Measurements from ENCODE around the gene NEGR1.
A peak's percentile ranks its signal among the peaks of the same experiment; 100 is the strongest.

The NEGR1 gene

DNA sequence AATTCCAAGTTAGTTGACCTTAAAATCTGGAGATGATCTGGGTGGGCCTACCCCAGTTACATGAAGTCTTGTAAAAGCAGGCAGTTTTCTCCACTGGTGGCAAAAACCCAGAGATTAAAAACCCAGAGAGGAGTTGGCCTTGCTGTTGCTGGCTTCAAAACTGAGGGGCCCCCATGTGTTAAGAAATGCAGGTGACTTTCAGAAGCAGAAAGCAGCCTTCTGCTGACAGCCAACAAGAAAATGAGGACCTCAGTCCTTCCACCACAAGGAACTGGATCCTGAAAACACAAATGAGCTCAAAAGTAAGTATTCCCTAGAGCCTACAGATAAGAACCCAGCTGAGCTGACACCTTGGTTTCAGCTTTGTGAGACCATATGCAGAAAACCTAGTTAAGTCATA, 857.8 kb downstream of the NEGR1 start:
- DNase-seq = no peak

DNA sequence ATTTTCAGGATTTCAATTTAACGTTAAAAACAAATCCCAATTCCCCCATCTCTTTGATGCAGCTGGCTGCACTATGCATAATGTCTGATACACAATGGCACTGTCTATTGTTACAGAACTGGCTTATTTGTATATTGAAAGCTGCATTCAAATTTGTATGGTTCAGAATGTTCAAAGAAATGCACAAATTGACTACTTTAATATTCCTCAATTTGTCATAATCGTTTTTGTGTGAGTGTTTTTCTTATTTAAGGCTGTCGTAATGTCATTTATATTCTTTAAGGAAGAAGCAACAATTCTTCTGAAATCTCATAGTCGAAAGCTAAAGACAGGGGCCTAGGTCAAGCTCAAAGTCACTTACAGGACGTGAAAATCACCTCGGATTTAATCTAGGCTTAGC, 860.1 kb downstream of the NEGR1 start:
- DNase-seq = no peak

DNA sequence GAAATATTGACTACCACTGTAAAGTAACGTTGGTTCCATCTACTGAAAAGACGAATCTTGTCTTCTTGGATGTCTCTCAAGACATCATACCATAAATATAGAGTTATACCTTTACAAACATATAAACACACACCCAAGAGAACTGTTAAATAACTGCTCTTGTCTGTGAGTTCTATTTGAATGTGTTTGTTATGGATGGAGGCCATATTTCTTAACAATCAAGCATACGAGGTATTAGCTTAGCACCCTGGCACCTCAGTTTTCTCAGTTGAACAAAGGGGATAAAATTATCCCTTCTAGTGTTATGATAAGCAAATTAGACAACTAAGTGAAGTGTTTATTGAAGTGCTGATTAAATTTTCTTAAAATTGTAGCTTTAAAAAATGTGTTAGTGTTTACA, 864.9 kb downstream of the NEGR1 start:
- DNase-seq = no peak

DNA sequence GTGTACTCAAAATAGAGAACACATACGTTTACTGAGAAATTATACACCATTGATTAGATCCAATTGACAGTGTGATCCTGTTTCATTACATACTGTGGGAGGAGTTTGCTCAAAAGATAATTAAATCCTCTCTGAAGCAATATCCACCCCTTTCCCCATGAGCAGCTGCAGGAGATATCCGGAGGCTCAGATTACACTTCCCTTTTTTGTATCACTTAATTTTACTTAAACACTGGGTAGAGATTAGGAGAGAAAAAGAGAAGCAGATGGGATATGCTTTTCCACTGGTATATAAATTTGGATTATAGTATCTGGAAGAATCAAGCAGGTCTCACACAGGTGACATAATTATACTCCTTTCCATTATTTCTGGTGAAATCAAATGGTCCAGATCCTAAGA, 868.2 kb downstream of the NEGR1 start:
- no peak for DNase-seq

DNA sequence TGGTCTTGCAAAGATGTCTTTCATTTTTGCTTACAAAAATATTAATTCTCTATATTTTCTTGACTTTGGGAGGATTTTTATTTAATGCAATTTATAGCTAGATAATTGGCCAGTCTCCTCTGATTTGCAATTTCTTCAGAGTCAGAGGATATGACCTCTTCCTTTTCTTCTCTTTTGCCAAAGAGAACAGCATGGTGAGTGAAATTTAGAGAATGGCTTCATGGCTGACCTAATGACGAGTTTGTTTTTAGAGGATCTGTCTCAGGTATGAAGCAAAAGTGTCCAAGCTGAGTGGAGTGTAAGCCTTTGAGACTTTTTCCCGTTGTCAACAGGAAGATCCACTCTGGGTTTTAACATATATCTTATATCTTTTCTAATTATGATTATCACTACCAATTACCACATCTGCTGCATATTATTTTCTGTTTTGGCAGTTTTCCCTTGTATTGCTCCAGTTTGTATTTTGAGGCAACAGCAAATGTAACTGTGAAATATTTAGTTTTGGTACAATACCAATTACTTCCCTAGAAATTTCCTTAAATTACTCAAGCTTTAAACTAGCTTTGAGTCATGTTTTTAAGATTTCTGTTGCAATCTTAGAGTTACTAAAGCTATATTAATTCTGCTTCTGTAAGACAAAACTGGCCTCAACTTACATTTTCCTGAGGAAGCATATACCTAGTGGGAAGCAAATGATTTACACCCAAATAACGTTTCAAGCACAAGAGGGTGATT, 868.7 kb downstream of the NEGR1 start:
- no peak for DNase-seq

DNA sequence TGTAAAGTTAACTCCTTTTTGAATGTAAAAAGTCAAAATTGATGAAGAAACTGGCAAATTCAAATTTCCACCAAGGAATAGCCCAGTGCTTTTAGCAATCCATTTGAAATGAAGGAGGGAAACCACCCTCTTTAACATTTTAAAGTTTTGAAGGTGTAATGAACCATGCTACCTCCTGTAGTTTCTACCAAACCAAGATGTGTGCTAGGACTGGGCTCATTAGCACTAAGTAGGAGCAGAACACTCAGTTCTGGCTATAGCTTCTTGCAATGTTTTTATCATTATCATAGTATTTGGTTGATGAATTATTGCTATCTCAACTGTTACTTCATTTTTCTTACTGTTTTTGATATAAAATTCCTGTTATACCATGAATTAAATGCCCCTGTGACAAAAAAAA, 882.3 kb downstream of the NEGR1 start:
- peak; percentile 21 for DNase-seq

DNA sequence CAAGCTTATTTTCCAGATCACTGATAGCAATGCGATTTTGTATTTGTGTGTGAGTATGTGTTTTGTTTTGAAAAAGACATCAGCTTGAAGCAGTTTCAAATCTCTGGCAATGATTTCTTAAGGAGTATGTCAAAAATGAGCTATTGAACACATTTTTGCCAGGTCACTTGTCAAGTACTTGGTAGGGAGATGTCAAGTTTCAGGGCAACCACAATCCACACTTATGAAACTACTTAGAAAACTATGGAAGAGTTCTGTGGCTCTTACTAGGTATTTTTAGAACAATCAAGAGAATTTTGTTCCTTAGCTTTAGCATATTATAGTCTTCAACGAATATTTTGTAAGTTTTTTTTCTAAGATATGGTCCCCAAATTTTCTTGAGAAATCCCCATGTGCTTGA, 882.7 kb downstream of the NEGR1 start:
- no peak for DNase-seq

DNA sequence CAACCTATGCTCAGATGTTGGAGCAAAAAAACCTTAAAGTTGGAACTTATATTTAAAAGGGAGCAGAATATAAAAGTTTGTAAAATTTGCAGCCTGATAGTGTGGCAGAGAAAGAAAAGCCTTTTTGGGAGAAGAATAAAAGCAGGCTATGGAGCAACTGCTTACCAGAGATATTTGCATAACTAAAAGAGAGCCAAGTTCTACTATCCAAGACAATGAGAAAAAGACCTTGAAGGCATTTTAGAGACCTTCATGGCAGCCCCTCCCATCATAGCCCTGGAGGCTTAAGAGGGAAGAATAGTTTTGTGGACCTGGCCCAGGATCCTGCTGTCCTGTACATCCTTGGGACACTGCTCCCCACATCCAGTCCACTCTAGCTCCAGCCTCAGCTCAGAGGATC, 889.0 kb downstream of the NEGR1 start:
- DNase-seq = no peak

DNA sequence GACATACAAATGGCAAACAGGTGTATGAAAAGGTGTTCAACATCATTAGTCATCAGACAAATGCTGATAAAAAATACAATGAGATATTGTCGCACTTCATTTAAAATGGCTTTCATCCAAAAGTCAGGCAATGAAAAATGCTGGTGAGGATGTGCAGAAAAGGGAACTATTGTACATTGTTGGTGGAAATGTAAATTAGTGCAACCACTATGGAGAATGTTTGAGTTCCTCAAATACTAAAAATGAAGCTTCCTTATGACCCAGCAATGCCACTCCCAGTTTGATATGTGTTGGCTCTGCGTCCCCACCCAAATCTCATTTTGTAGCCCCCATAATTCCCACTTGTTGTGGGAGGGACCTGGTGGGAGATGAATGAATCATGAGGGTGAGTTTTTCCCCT, 891.8 kb downstream of the NEGR1 start:
- no peak for DNase-seq

DNA sequence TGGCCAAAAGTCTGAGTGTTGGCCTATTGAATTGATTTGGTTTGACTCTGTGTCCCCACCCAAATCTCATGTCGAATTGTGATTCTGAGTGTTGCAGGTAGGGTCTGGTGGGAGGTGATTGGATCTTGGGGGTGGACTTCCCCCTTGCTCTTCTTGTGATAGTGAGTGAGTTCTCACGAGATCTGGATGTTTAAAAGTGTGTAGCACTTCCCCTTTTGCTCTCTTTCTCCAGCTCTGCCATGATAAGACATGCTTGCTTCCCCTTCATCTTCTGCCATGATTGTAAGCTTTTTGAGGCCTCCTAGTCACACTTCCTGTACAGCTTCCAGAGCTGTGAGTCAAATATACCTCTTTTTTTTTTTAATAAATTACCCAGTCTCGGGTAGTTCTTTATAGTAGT, 904.5 kb downstream of the NEGR1 start:
- DNase-seq = no peak

DNA sequence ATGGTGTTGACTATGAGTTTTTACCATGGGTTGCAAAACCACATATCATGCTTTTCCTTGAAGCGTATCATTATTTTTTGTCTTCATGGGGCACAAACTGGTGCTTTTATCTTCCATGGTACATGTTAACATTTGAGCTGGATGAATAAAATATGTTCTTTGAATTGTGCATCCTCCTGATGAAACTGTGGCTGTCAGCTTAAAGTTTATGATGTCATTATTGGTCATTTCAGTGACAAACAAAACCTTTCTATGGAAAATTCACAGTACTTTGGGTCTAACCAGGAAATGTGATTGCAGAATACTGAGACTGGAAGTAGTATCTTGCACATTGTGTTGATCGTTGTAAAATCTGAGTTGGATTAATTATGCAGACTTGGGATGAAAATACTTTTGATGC, 909.8 kb downstream of the NEGR1 start:
- DNase-seq = no peak

DNA sequence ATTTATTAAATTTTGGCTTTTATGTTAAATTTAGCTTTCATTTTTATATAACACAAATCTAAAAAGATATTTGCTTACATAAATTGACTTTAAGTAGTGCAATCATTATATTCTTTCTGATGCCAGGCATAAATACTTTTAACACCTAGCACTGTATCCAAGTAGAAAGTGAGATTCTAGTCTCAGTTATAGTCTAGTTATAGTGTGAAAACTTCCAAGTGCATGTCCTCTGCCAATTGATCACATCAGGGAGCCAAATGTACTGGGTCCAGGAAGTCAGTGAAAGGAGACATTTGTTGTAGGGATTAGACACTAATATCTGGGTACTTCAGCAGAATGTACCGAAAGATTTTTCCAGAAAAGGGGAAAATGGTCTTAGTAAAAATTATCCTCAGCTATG, 910.8 kb downstream of the NEGR1 start:
- DNase-seq = no peak

DNA sequence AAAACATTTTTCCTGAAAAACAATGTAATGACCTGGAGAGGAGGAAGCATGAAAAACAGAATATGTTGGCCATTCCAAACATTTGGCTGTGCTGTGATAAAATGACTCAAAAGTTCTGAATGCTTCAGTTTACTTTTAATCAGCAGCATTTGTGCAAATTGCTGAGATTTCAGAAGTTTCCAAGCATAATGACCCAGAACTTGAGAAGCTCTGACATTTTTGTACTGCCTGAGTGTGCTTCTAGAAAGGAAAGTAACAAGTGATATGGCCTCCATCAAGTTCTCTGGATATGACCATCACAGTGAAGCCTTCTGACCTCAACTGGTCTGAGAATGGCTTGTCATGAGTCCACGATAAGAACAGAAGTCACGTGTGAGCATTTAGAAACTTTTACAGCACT, 918.1 kb downstream of the NEGR1 start:
- no peak for DNase-seq

DNA sequence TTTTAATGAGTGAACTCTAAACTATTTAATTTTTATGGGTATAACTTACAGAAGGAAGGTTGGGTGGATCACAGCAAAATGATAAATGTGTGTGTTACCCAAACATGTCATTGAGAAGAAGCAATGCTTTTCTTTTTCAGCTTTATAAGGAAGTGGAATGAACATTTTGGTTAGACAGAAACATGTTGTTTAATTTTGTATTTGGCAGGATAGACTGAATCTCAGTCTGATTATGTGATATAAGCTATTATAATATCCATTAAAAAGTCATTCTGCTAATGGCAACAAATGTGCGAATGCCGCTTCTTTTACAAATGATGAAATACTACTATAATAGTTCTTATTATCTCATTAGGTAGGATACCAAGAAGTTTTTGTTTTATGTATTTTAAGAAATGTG, 919.6 kb downstream of the NEGR1 start:
- no peak for DNase-seq

DNA sequence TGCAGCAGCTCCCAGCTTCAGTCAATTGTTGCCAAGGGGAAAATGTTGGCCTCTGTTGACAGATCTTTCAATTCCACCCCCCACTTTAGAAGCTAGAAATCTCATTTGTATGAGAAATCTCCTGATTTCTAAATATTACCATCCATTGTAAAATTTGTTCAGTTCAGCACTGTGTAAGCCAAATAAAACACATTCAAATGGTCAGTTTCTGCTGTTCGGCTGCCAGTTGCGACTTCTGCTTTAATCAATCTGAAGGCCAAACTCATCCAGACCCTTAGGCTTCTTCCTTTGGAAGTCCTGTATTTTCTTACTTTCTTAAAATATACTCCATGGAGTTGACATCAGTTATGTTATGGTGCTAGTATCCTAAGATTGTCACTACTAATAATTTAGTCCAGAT, 920.3 kb downstream of the NEGR1 start:
- no peak for DNase-seq

DNA sequence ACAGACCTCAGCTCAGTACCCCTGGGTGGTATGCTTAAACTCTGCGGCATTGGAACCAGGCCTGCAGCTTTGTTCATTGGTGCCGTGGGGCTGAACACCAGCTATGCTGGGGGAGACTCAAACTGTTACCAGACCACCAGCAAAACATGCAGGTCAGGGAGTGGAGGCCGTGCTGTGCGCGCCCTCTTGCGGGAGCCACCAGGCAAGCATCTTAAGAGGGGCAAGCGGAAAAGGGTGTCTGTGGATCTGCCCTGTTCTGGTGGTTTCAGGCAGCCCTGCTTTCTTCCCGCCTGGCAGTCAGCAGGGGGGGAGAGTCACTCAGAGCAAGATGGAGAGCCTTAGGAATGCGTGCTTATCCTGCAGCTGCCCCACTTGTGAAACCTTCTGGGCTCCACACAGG, 924.6 kb downstream of the NEGR1 start:
- DNase-seq = no peak

DNA sequence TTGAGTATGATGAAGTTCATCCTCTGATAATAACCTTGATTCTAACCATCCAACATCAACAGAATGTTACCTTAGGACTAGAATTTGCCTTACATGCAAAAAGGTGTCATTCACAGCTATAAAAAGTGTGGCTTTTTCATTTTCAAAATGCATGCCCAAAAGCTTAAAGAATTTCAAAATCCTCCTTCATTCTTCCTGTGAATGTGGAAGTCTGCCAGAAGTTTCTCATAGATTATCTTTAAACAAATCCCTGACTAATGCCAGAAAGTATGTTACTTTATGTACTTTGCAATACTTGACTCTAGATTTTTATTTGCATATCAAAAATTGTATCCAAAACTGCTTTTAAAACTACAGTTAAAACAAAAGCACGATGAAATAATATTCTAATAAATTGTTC, 930.9 kb downstream of the NEGR1 start:
- no peak for DNase-seq

DNA sequence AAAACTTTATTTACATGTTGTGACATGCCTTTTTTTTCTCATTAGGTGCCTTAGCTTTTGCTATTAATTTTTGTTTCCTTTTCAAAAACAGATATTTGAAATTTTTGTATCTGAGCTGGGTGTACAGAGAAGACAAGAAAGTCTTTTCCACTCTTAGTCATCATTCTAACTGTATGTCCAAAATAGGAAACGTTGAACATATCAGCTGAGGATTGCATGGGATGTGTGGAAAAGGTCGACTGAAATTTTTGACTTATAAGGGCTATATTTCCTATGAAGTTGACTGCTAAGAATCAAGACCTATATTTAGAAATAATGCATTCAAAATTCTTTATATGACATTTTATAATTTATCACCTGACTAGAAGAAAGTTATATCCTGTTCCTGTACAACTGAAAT, 931.5 kb downstream of the NEGR1 start:
- DNase-seq = no peak

DNA sequence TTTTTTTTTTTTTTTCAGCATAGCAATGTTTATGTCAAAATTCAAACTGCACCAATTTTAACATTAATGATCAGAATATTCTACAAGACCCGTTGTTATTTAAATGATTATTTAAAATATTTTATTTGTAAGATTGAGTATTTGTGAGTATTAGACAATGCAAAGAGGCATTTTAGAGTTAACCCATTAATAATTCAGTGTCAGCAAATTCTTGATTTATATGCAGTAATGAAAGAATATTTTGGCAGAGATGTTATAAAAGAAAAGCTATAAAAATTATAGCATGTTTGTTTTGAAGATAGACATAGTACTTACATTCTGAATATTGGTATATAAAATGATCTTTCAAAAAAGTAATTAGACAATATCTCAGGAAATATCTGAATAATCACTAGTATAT, 932.0 kb downstream of the NEGR1 start:
- no peak for DNase-seq

All from DMS79 (cell line).